GM23338 (cell line): ENCODE measurements around the gene CPE. TPM values are rescaled to one million over a fixed set of nuclear protein-coding genes. Genes with fewer than 3 reads are reported as not detected.
A peak's percentile ranks its signal among the peaks of the same experiment; 100 is the strongest.

Experiments used
- ATAC-seq: fragments of 200-7000 bp; cut with Tn5 transposase; 3 replicates; pipeline ENCODE4 v1.9.1; 2020
- DNase-seq: peaks from one replicate; pipeline ENCODE4 v3.0.0-alpha.2; 2015; ENCODE audit warnings: low spot score
- H2AFZ ChIP-seq: fragments of 200-600 bp; sonication (generic); 2 replicates; pipeline ENCODE4 v1.8.0; 2016; ENCODE audit warnings: antibody characterized with exemption, mild to moderate bottlenecking, moderate library complexity
- H3F3A ChIP-seq: fragments of 200-600 bp; sonication (generic); replicated peaks from 2 replicates; pipeline ENCODE4 v1.8.0; 2017; ENCODE audit warnings: antibody characterized with exemption, mixed run types, low read depth
- H3K27ac ChIP-seq: fragments of 200-600 bp; sonication (generic); 2 replicates; pipeline ENCODE4 v1.6.1; 2016; ENCODE audit warnings: low read depth
- H3K27me3 ChIP-seq: fragments of 200-600 bp; sonication (generic); 2 replicates; pipeline ENCODE4 v1.8.0; 2016; ENCODE audit warnings: mild to moderate bottlenecking, mixed run types, moderate library complexity; ENCODE audit not compliant: insufficient read depth
- H3K36me3 ChIP-seq: fragments of 200-600 bp; sonication (generic); 2 replicates; pipeline ENCODE4 v1.8.0; 2016; ENCODE audit warnings: mild to moderate bottlenecking; ENCODE audit not compliant: insufficient read depth
- H3K4me1 ChIP-seq: fragments of 200-600 bp; sonication (generic); 2 replicates; pipeline ENCODE4 v1.8.0; 2016; ENCODE audit warnings: mild to moderate bottlenecking, moderate library complexity; ENCODE audit not compliant: insufficient read depth
- H3K4me2 ChIP-seq: fragments of 200-600 bp; sonication (generic); 2 replicates; pipeline ENCODE4 v1.7.1; 2017; ENCODE audit warnings: mixed run types
- H3K4me3 ChIP-seq: fragments of 200-600 bp; sonication (generic); 2 replicates; pipeline ENCODE4 v1.6.1; 2016; ENCODE audit warnings: mixed run types
- H3K79me2 ChIP-seq: fragments of 200-600 bp; sonication (generic); replicated peaks from 2 replicates; pipeline ENCODE4 v1.8.0; 2017; ENCODE audit warnings: mild to moderate bottlenecking; ENCODE audit not compliant: insufficient read depth
- H3K9me2 ChIP-seq: fragments of 200-600 bp; sonication (generic); 2 replicates; pipeline ENCODE4 v1.8.0; 2017; ENCODE audit not compliant: insufficient read depth
- H4K20me1 ChIP-seq: fragments of 200-600 bp; sonication (generic); replicated peaks from 2 replicates; pipeline ENCODE4 v1.8.0; 2017; ENCODE audit warnings: mild to moderate bottlenecking; ENCODE audit not compliant: insufficient read depth
- H3K27ac Mint-ChIP-seq: 2 replicates; pipeline ENCODE4 v1.8.0; 2020; ENCODE audit warnings: inconsistent platforms, mild to moderate bottlenecking, moderate library complexity, mixed read lengths
- H3K27me3 Mint-ChIP-seq: 3 replicates; pipeline ENCODE4 v1.8.0; 2022; ENCODE audit warnings: low read depth, mild to moderate bottlenecking, moderate library complexity, mixed read lengths, inconsistent platforms; ENCODE audit not compliant: insufficient read depth, poor library complexity
- H3K36me3 Mint-ChIP-seq: 3 replicates; pipeline ENCODE4 v1.8.0; 2021; ENCODE audit warnings: low read depth, mild to moderate bottlenecking, inconsistent platforms, moderate library complexity, mixed read lengths
- H3K4me1 Mint-ChIP-seq: 3 replicates; pipeline ENCODE4 v1.8.0; 2020; ENCODE audit warnings: mild to moderate bottlenecking, inconsistent platforms, mixed read lengths
- H3K4me3 Mint-ChIP-seq: 3 replicates; pipeline ENCODE4 v1.8.0; 2021; ENCODE audit warnings: moderate library complexity, mild to moderate bottlenecking, inconsistent platforms, mixed read lengths
- H3K9me3 Mint-ChIP-seq: 3 replicates; pipeline ENCODE4 v1.8.0; 2020; ENCODE audit warnings: moderate library complexity, mild to moderate bottlenecking, inconsistent platforms, mixed read lengths
- CREB1 ChIP-seq: fragments of 250-450 bp; sonication (Bioruptor Pico); IDR thresholded peaks from 2 replicates; pipeline ENCODE4 v1.5.0; 2020; ENCODE audit warnings: low read depth, mild to moderate bottlenecking, moderate library complexity
- ETS1 ChIP-seq: IDR thresholded peaks from 2 replicates; pipeline ENCODE4 v1.6.1; 2016; ENCODE audit warnings: antibody characterized with exemption
- EZH2 ChIP-seq: fragments of 200-600 bp; sonication (generic); IDR thresholded peaks from one replicate; pipeline ENCODE4 v1.8.0; 2017; ENCODE audit warnings: antibody characterized with exemption, mild to moderate bottlenecking, low read depth; ENCODE audit not compliant: unreplicated experiment
- EZH2phosphoT487 ChIP-seq: fragments of 200-600 bp; sonication (generic); IDR thresholded peaks from one replicate; pipeline ENCODE4 v1.8.1; 2018; ENCODE audit warnings: antibody characterized with exemption; ENCODE audit not compliant: unreplicated experiment
- JUNB ChIP-seq: IDR thresholded peaks from one replicate; pipeline ENCODE4 v1.6.1; 2016; ENCODE audit warnings: antibody characterized with exemption; ENCODE audit not compliant: unreplicated experiment
- POLR2AphosphoS5 ChIP-seq: IDR thresholded peaks from 2 replicates; pipeline ENCODE4 v1.6.1; 2016; ENCODE audit warnings: antibody characterized with exemption, low read depth
- REST ChIP-seq: IDR thresholded peaks from one replicate; pipeline ENCODE4 v1.6.1; 2018; ENCODE audit warnings: antibody characterized with exemption; ENCODE audit not compliant: unreplicated experiment
- STAT1 ChIP-seq: IDR thresholded peaks from one replicate; pipeline ENCODE4 v1.6.1; 2016; ENCODE audit warnings: antibody characterized with exemption; ENCODE audit not compliant: unreplicated experiment
- ZNF331 ChIP-seq: fragments of 250-450 bp; sonication (Bioruptor Pico); IDR thresholded peaks from 2 replicates; pipeline ENCODE4 v1.5.0; 2020; ENCODE audit warnings: low read depth, mild to moderate bottlenecking, moderate library complexity
- polyA plus RNA-seq: library from polyadenylated mRNA; unstranded; fragments of >200 nt; fragmentation: Nextera tagmentation; extraction: Ambion mirVana; gene quantifications from 2 replicates; pipeline ENCODE4 v1.2.1, GENCODE V29; 2016
- total RNA-seq: library from RNA; depleted of rRNA; stranded (reverse); fragments of >200 nt; shearing (Covaris generic); gene quantifications from 2 replicates; pipeline ENCODE4 v1.2.3, GENCODE V29; 2014
- TF ChIP-seq, protein P1 (sequence below), 2 experiments: fragments of 200-600 bp in 1 of 2; sonication (generic) in 1 of 2; conservative IDR thresholded peaks; 2 replicates each; pipeline versions ENCODE4 v1.5.1 to v1.6.1; 2016 to 2017; ENCODE audit warnings: antibody characterized with exemption in 2 of 2, low read depth in 2 of 2, mild to moderate bottlenecking in 2 of 2, moderate library complexity in 1 of 2

The CPE gene
- total and polyA plus RNA-seq, 2 experiments from 2014 or later = 10.3 to 16.5 TPM

- TF ChIP-seq REST (no peak), CREB1 (CRISPR knock-in tag) (no peak), ZNF331 (CRISPR knock-in tag) (no peak), JUNB (no peak)
Measured at GRCh38 chr4:165375465-165375864, 3.3 kb upstream of the CPE start (continued).

DNA sequence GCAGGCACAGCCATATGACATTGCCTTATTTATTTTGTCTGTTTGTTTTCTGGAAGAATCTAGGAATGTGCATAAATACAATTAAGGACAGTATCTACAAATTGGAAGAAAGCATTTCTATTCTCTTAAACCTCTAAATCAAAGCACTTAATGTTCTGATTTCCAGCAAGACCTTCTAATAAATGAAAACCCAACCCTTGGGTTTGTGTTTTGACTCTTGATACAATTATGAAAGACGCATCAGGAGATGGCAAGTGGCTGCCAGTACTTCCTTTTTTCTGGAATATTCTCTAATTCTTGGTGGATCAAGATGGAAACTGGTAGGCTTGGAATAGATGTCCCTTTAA is 437 bp upstream of the CPE start:
- H3K27ac ChIP-seq = no peak overlapping the region
- H3K4me3 ChIP-seq = peak overlapping the region; percentile 68
- peaks cover 36% of the 10 kb centered on the region for H3K27me3 ChIP-seq
- ATAC-seq (no peak), DNase-seq (no peak)
- peaks cover 16% of the 10 kb centered on the region for H3K27me3 Mint-ChIP-seq
- peaks cover 22% of the 10 kb centered on the region for H3K4me1 Mint-ChIP-seq
- no peaks in the 10 kb centered on the region for H3K9me2 ChIP-seq
- H3F3A ChIP-seq = no peaks in the 10 kb centered on the region
- no peaks in the 10 kb centered on the region for H4K20me1 ChIP-seq
- peak overlapping the region; percentile 93 for H3K4me2 ChIP-seq
- H3K36me3 ChIP-seq = no peaks in the 10 kb centered on the region
- H2AFZ ChIP-seq = peak overlapping the region; percentile 96
- no peak overlapping the region for H3K27ac Mint-ChIP-seq
- H3K79me2 ChIP-seq = no peaks in the 10 kb centered on the region
- no peaks in the 10 kb centered on the region for H3K36me3 Mint-ChIP-seq
- H3K9me3 Mint-ChIP-seq = no peaks in the 10 kb centered on the region; the same call in 2 of the 3 replicates
- peak overlapping the region; percentile 78 for H3K4me3 Mint-ChIP-seq
- peaks cover 15% of the 10 kb centered on the region; the same call in 1 of the 2 replicates for H3K4me1 ChIP-seq
- TF ChIP-seq ETS1 (no peak), POLR2AphosphoS5 (no peak), EZH2 (no peak), STAT1 (no peak), CREB1 (CRISPR knock-in tag) (no peak), REST (no peak), EZH2phosphoT487 (no peak), JUNB (no peak)
- TF ChIP-seq, protein P1, sequence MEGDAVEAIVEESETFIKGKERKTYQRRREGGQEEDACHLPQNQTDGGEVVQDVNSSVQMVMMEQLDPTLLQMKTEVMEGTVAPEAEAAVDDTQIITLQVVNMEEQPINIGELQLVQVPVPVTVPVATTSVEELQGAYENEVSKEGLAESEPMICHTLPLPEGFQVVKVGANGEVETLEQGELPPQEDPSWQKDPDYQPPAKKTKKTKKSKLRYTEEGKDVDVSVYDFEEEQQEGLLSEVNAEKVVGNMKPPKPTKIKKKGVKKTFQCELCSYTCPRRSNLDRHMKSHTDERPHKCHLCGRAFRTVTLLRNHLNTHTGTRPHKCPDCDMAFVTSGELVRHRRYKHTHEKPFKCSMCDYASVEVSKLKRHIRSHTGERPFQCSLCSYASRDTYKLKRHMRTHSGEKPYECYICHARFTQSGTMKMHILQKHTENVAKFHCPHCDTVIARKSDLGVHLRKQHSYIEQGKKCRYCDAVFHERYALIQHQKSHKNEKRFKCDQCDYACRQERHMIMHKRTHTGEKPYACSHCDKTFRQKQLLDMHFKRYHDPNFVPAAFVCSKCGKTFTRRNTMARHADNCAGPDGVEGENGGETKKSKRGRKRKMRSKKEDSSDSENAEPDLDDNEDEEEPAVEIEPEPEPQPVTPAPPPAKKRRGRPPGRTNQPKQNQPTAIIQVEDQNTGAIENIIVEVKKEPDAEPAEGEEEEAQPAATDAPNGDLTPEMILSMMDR (conservative IDR thresholded peaks at IDR 0.05; ENCODE audit: low read depth in 2 of 2) = no peak
